ENCODE measurements around the gene FBXL2. TPM values are rescaled to one million over a fixed set of nuclear protein-coding genes. Genes with fewer than 3 reads are reported as not detected.
"Not testable (repeated sequence)": the region's sequence is repeated elsewhere in the genome, so short reads cannot be mapped to it uniquely, and the experiment has no call there.

The FBXL2 gene
- polyA plus RNA-seq, 4 donors = 2.8 to 15.1 TPM; not detected in 2

- Histone ChIP-seq H3K36me3 (ENCODE audit: control insufficient read depth in 3 of 3, insufficient read depth in 2 of 3, low read depth in 1 of 3, low read length in 3 of 3) (peaks cover 0 to 3% (median 0%) of the 10 kb centered on the region in 3 donors), H3K4me3 (ENCODE audit: low read depth in 1 of 3, low read length in 3 of 3) (no peak overlapping the region), H3K9me3 (ENCODE audit: control insufficient read depth in 2 of 2, insufficient read depth in 1 of 2, low read depth in 1 of 2, low read length in 1 of 2) (peaks cover 0 to 2% of the 10 kb centered on the region in 2 donors), H3K4me1 (ENCODE audit: control insufficient read depth in 3 of 3, insufficient read depth in 2 of 3, low read depth in 1 of 3, low read length in 2 of 3) (no peaks in the 10 kb centered on the region), H3K27me3 (ENCODE audit: control insufficient read depth in 3 of 3, insufficient read depth in 3 of 3, low read length in 3 of 3) (no peaks in the 10 kb centered on the region), H3K27ac (ENCODE audit: low read depth in 1 of 3, low read length in 2 of 3) (no peak overlapping the region)
- DNase-seq (no peak), FAIRE-seq (no peak)
- 84 to 93% (median 88%) methylated on average over 1 of the region's 1 CpG for WGBS, 3 donors
Observed at GRCh38 chr3:33322412-33322811, 45.2 kb downstream of the FBXL2 start.

- DNase-seq = no peak
- Histone ChIP-seq H3K27me3 (ENCODE audit: control insufficient read depth in 3 of 3, insufficient read depth in 3 of 3, low read length in 3 of 3) (no peaks in the 10 kb centered on the region), H3K9me3 (ENCODE audit: control insufficient read depth in 2 of 2, insufficient read depth in 1 of 2, low read depth in 1 of 2, low read length in 1 of 2) (peaks cover 0 to 11% of the 10 kb centered on the region in 2 donors), H3K4me1 (ENCODE audit: control insufficient read depth in 3 of 3, insufficient read depth in 2 of 3, low read depth in 1 of 3, low read length in 2 of 3) (no peaks in the 10 kb centered on the region), H3K27ac (ENCODE audit: low read depth in 1 of 3, low read length in 2 of 3) (no peak overlapping the region), H3K4me3 (ENCODE audit: low read depth in 1 of 3, low read length in 3 of 3) (no peak overlapping the region), H3K36me3 (ENCODE audit: control insufficient read depth in 3 of 3, insufficient read depth in 2 of 3, low read depth in 1 of 3, low read length in 3 of 3) (no peaks in the 10 kb centered on the region)
- 89 to 92% (median 91%) methylated on average over 2 of the region's 2 CpGs for WGBS, 3 donors
- FAIRE-seq = no peak
Observed at GRCh38 chr3:33331414-33331813, 54.2 kb downstream of the FBXL2 start.

DNA sequence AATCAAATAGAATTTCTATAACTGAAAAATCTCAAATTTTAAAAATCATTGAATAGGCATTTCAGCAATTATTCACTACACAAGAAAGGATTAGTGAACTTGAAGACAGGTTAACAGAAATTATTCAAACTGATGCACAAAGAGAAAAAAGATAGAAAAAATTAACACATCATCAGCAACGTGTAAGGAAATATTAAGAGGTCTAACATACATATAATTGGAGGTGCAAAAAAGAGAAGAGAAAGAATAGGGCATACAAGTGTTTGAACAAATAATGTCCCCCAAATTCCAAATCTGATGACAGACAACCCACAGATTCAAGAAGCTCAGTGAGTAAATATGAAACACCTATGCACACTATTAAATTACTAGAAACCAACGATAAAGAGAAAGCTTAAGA is 57.1 kb downstream of the FBXL2 start:
- Histone ChIP-seq H3K9me3 (ENCODE audit: control insufficient read depth in 2 of 2, insufficient read depth in 1 of 2, low read depth in 1 of 2, low read length in 1 of 2) (peaks cover 0 to 11% of the 10 kb centered on the region in 2 donors), H3K27me3 (ENCODE audit: control insufficient read depth in 3 of 3, insufficient read depth in 3 of 3, low read length in 3 of 3) (no peaks in the 10 kb centered on the region), H3K4me1 (ENCODE audit: control insufficient read depth in 3 of 3, insufficient read depth in 2 of 3, low read depth in 1 of 3, low read length in 2 of 3) (no peaks in the 10 kb centered on the region), H3K36me3 (ENCODE audit: control insufficient read depth in 3 of 3, insufficient read depth in 2 of 3, low read depth in 1 of 3, low read length in 3 of 3) (no peaks in the 10 kb centered on the region), H3K4me3 (ENCODE audit: low read depth in 1 of 3, low read length in 3 of 3) (no peak overlapping the region), H3K27ac (ENCODE audit: low read depth in 1 of 3, low read length in 2 of 3) (no peak overlapping the region)
- 86 to 96% (median 88%) methylated on average over 2 of the region's 2 CpGs for WGBS, 3 donors
- DNase-seq (no peak), FAIRE-seq (no peak)

- not testable (repeated sequence) for FAIRE-seq; H3K36me3 ChIP-seq (ENCODE audit: control insufficient read depth in 3 of 3, insufficient read depth in 2 of 3, low read depth in 1 of 3, low read length in 3 of 3); H3K4me3 ChIP-seq (ENCODE audit: low read depth in 1 of 3, low read length in 3 of 3); H3K4me1 ChIP-seq (ENCODE audit: control insufficient read depth in 3 of 3, insufficient read depth in 2 of 3, low read depth in 1 of 3, low read length in 2 of 3); H3K9me3 ChIP-seq (ENCODE audit: control insufficient read depth in 2 of 2, insufficient read depth in 1 of 2, low read depth in 1 of 2, low read length in 1 of 2); DNase-seq; H3K27me3 ChIP-seq (ENCODE audit: control insufficient read depth in 3 of 3, insufficient read depth in 3 of 3, low read length in 3 of 3); H3K27ac ChIP-seq (ENCODE audit: low read depth in 1 of 3, low read length in 2 of 3)
Observed at GRCh38 chr3:33338936-33339465, 61.8 kb downstream of the FBXL2 start.

- no peaks in the 10 kb centered on the region for H3K4me1 ChIP-seq (ENCODE audit: control insufficient read depth in 3 of 3, insufficient read depth in 2 of 3, low read depth in 1 of 3, low read length in 2 of 3)
- no peak for FAIRE-seq
Observed at GRCh38 chr3:33339758-33340157, 62.5 kb downstream of the FBXL2 start.

DNA sequence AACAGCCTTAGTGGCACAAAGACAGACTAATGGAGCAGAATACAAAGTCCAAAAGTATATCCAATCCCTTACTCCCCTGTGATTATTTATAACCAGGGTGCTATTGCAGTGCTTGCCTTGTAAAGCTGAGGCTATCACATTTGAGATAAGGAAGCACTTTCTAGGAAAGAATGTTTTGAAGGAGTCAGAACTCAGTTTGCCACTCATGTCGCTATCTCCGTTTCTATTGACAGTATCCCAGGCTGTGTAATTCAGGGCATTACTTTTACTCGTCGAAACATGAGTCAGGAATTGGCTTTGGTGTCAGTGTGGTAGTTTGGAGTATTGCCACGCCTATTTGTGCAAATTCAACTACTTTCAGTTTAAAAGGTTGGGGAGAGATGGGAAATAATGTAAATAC is 78.4 kb downstream of the FBXL2 start:
- Histone ChIP-seq H3K27me3 (ENCODE audit: control insufficient read depth in 3 of 3, insufficient read depth in 3 of 3, low read length in 3 of 3) (no peaks in the 10 kb centered on the region), H3K4me1 (ENCODE audit: control insufficient read depth in 3 of 3, insufficient read depth in 2 of 3, low read depth in 1 of 3, low read length in 2 of 3) (peaks cover 0 to 6% (median 6%) of the 10 kb centered on the region in 3 donors), H3K4me3 (ENCODE audit: low read depth in 1 of 3, low read length in 3 of 3) (peak overlapping the region in 1 of 3 donors; percentile 19), H3K9me3 (ENCODE audit: control insufficient read depth in 2 of 2, insufficient read depth in 1 of 2, low read depth in 1 of 2, low read length in 1 of 2) (no peaks in the 10 kb centered on the region), H3K36me3 (ENCODE audit: control insufficient read depth in 3 of 3, insufficient read depth in 2 of 3, low read depth in 1 of 3, low read length in 3 of 3) (no peaks in the 10 kb centered on the region), H3K27ac (ENCODE audit: low read depth in 1 of 3, low read length in 2 of 3) (peak overlapping the region in 2 of 3 donors; percentile 15 to 32)
- 8 to 58% (median 17%) methylated on average over 5 of the region's 5 CpGs for WGBS, 3 donors
- peak; percentile 95 for FAIRE-seq
- peak; percentile 90 to 95 for DNase-seq

More at GRCh38 chr3:33339758-33340157, 62.5 kb downstream of the FBXL2 start:
- Histone ChIP-seq H3K36me3 (ENCODE audit: control insufficient read depth in 3 of 3, insufficient read depth in 2 of 3, low read depth in 1 of 3, low read length in 3 of 3) (no peaks in the 10 kb centered on the region), H3K27me3 (ENCODE audit: control insufficient read depth in 3 of 3, insufficient read depth in 3 of 3, low read length in 3 of 3) (no peaks in the 10 kb centered on the region), H3K27ac (ENCODE audit: low read depth in 1 of 3, low read length in 2 of 3) (no peak overlapping the region), H3K9me3 (ENCODE audit: control insufficient read depth in 2 of 2, insufficient read depth in 1 of 2, low read depth in 1 of 2, low read length in 1 of 2) (peaks cover 0 to 2% of the 10 kb centered on the region in 2 donors), H3K4me3 (ENCODE audit: low read depth in 1 of 3, low read length in 3 of 3) (no peak overlapping the region)
- DNase-seq = no peak

DNA sequence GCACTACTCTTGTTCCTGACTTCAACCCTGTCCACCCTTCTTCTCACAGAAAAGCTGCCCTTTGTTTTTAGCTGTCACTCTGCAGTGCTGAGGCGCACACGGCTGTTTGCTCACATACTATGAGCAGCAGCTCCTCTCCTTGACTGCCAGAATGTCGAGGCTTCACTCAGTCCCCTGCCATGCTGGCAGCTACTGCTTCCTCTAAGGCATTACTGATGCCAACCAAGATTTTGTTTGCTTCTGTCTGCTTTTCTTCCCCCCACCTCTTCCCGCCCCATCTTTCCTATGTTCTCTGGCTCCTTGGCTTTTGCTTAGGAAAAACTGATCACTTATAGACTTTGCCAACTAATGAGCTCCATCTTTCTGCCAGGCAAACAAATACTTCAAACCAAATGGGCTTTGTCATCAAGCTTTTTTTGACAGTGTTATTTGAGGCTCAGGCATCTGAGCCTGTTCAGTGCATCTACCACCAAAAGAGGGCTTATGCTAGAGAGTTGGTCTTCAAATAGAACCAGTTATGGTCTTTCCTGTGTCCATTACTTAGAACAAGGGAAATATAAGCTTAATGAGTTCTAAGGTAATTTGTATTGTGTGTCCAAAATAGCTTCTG is 81.0 kb downstream of the FBXL2 start:
- Histone ChIP-seq H3K27ac (ENCODE audit: low read depth in 1 of 3, low read length in 2 of 3) (no peak overlapping the region), H3K36me3 (ENCODE audit: control insufficient read depth in 3 of 3, insufficient read depth in 2 of 3, low read depth in 1 of 3, low read length in 3 of 3) (peaks cover 0 to 7% (median 0%) of the 10 kb centered on the region in 3 donors), H3K4me3 (ENCODE audit: low read depth in 1 of 3, low read length in 3 of 3) (no peak overlapping the region), H3K27me3 (ENCODE audit: control insufficient read depth in 3 of 3, insufficient read depth in 3 of 3, low read length in 3 of 3) (no peaks in the 10 kb centered on the region), H3K4me1 (ENCODE audit: control insufficient read depth in 3 of 3, insufficient read depth in 2 of 3, low read depth in 1 of 3, low read length in 2 of 3) (peaks cover 0 to 6% (median 6%) of the 10 kb centered on the region in 3 donors), H3K9me3 (ENCODE audit: control insufficient read depth in 2 of 2, insufficient read depth in 1 of 2, low read depth in 1 of 2, low read length in 1 of 2) (no peaks in the 10 kb centered on the region)
- no peak for DNase-seq
- no peak for FAIRE-seq
- WGBS, 3 donors = 54 to 77% (median 72%) methylated on average over 4 of the region's 4 CpGs

DNA sequence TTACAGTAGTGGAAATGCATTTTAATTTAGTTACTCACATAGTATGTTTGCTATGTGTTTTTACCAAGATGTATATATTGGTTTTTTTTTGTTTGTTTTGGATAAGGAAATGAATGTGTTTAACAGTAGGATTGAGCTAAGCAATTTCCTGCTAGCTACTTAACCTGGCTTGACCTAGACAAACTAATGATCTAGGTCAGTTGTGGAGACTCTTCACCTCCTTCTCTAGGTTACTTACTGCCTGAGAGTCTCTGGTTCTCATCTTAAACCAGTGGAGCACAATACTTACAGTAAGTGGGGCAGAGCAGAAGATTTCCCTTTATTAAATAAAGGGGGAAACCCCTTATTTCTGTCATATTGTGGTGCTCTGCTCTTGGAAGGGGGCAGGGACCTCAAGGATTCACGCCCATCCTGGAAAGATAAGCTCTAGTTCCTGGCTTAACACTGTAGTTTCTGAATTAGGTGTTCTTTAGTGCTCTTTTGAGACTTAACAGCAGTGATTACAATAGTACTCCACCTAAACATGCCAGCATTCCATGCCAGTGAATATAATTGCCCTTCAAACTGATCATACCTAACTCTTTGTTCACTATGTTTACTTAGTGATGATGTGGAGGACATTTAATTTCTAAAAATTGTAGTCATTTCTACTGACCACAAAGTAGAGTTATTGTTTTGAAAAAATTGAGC is 83.0 kb downstream of the FBXL2 start:
- Histone ChIP-seq H3K4me1 (ENCODE audit: control insufficient read depth in 3 of 3, insufficient read depth in 2 of 3, low read depth in 1 of 3, low read length in 2 of 3) (peaks cover 0 to 6% (median 3%) of the 10 kb centered on the region in 3 donors), H3K27me3 (ENCODE audit: control insufficient read depth in 3 of 3, insufficient read depth in 3 of 3, low read length in 3 of 3) (no peaks in the 10 kb centered on the region), H3K4me3 (ENCODE audit: low read depth in 1 of 3, low read length in 3 of 3) (no peak overlapping the region), H3K9me3 (ENCODE audit: control insufficient read depth in 2 of 2, insufficient read depth in 1 of 2, low read depth in 1 of 2, low read length in 1 of 2) (no peaks in the 10 kb centered on the region), H3K27ac (ENCODE audit: low read depth in 1 of 3, low read length in 2 of 3) (no peak overlapping the region), H3K36me3 (ENCODE audit: control insufficient read depth in 3 of 3, insufficient read depth in 2 of 3, low read depth in 1 of 3, low read length in 3 of 3) (peaks cover 0 to 8% (median 0%) of the 10 kb centered on the region in 3 donors)
- FAIRE-seq (no peak), DNase-seq (peak; percentile 34 to 38)
- 15 to 46% (median 25%) methylated on average over 1 of the region's 1 CpG for WGBS, 3 donors

Measured in small intestine (tissue), 7 donors.